K562 (cell line): Measurements from ENCODE around the gene SEC24C. TPM values are rescaled to one million over a fixed set of nuclear protein-coding genes. Genes with fewer than 3 reads are reported as not detected.
"Not testable (repeated sequence)": the region's sequence is repeated elsewhere in the genome, so short reads cannot be mapped to it uniquely, and the experiment has no call there.

ENCODE experiments used
- ATAC-seq: fragments of 200-7000 bp; cut with Tn5 transposase; 3 replicates; pipeline ENCODE4 v1.9.1; 2020; ENCODE audit warnings: moderate library complexity
- BruUV-seq: library from RNA; stranded (reverse); fragments of 400-500 nt; replicated peaks from 2 replicates; lab custom pipeline; 2021; lab: Mats Ljungman, UMichigan
- CTCF ChIA-PET: fragments of 300-600 bp; formaldehyde crosslinking; extraction: SDS; loops from one replicate; lab custom pipeline; 2021; ENCODE audit warnings: low intra/inter-chr PET ratio; lab: Yijun Ruan, JAX
- POLR2A ChIA-PET: fragments of 300-600, 350-650 bp; sonication (Branson Sonifier 250); formaldehyde crosslinking; extraction: SDS; loops from one replicate; lab custom pipeline; 2021; ENCODE audit warnings: antibody characterized with exemption, inconsistent platforms; lab: Yijun Ruan, JAX
- DNase-seq, 4 experiments: peaks; one replicate each; pipeline versions ENCODE4 v3.0.0 to v3.0.0-alpha.2; 2011 to 2018; ENCODE audit warnings: low spot score in 3 of 4, mixed read lengths in 3 of 4; ENCODE audit errors: extremely low read depth in 1 of 4
- FAIRE-seq: peaks from 2 replicates; lab custom pipeline; 2011; peaks lifted over from hg19 to GRCh38; lab: Jason Lieb, UNC
- H2AFZ ChIP-seq: 2 replicates; pipeline ENCODE4 v1.6.0; 2011; ENCODE audit warnings: low read depth, low read length, control low read depth, inconsistent platforms
- H3K27ac ChIP-seq: fragments of 200-600 bp; 3 replicates; pipeline ENCODE4 v1.8.0; 2011; ENCODE audit warnings: low read depth, mild to moderate bottlenecking, control low read depth, inconsistent platforms, low read length, moderate library complexity, mixed read lengths; ENCODE audit errors: extremely low read depth
- H3K27me3 ChIP-seq, 2 experiments: fragments of 300-600 bp in 1 of 2; 2 replicates in 1 of 2; 3 replicates in 1 of 2; pipeline versions ENCODE4 v1.6.0 to v1.8.0; 2011; ENCODE audit warnings: inconsistent platforms in 2 of 2, low read length in 2 of 2, mild to moderate bottlenecking in 1 of 2, mixed read lengths in 1 of 2, moderate library complexity in 1 of 2; ENCODE audit not compliant: control insufficient read depth in 2 of 2, insufficient read depth in 2 of 2
- H3K36me3 ChIP-seq: fragments of 300-600 bp; 3 replicates; pipeline ENCODE4 v1.8.0; 2011; ENCODE audit warnings: mild to moderate bottlenecking, low read length, inconsistent platforms; ENCODE audit not compliant: control insufficient read depth, insufficient read depth
- H3K4me1 ChIP-seq, 2 experiments: fragments of 200-600 bp in 1 of 2; replicated peaks in 1 of 2; 2 replicates in 1 of 2; 3 replicates in 1 of 2; pipeline versions ENCODE4 v1.5.1 to v1.8.0; 2011; ENCODE audit warnings: inconsistent platforms in 2 of 2, low read length in 2 of 2, mild to moderate bottlenecking in 1 of 2, mixed read lengths in 1 of 2, moderate library complexity in 1 of 2; ENCODE audit not compliant: control insufficient read depth in 2 of 2, insufficient read depth in 2 of 2
- H3K4me2 ChIP-seq: 2 replicates; pipeline ENCODE4 v1.6.1; 2011; ENCODE audit warnings: low read length, control low read depth, inconsistent platforms, mixed read lengths; ENCODE audit not compliant: insufficient read depth
- H3K4me3 ChIP-seq: fragments of 200-600 bp; sonication (generic), shearing (Covaris generic); 2 replicates; pipeline ENCODE4 v1.5.1; 2016; ENCODE audit warnings: control low read depth, inconsistent platforms
- H3K79me2 ChIP-seq: fragments of 200-600 bp; 3 replicates; pipeline ENCODE4 v1.8.0; 2011; ENCODE audit warnings: low read length, inconsistent platforms; ENCODE audit not compliant: control insufficient read depth, insufficient read depth
- H3K9ac ChIP-seq, 2 experiments: 2 replicates each; pipeline versions ENCODE4 v1.6.0 to v1.6.1; 2011; ENCODE audit warnings: low read depth in 2 of 2, low read length in 2 of 2, control low read depth in 1 of 2, inconsistent platforms in 1 of 2, mild to moderate bottlenecking in 1 of 2, mixed read lengths in 1 of 2; ENCODE audit not compliant: insufficient read depth in 1 of 2
- H3K9me1 ChIP-seq: one replicate; pipeline ENCODE4 v1.6.0; 2011; ENCODE audit warnings: inconsistent platforms, mild to moderate bottlenecking, low read length, moderate library complexity; ENCODE audit not compliant: control insufficient read depth, insufficient read depth
- H3K9me3 ChIP-seq: replicated peaks from 2 replicates; pipeline ENCODE4 v1.5.1; 2011; ENCODE audit warnings: low read depth, low read length, inconsistent platforms; ENCODE audit not compliant: control insufficient read depth, insufficient read depth
- H4K20me1 ChIP-seq: replicated peaks from 2 replicates; pipeline ENCODE4 v1.6.1; 2011; ENCODE audit warnings: low read length, inconsistent platforms, mixed read lengths; ENCODE audit not compliant: control insufficient read depth, insufficient read depth
- CEBPG ChIP-seq, 3 experiments: fragments of 200-800 bp in 1 of 3; sonication (Bioruptor generic) in 1 of 3; sonication (generic) in 1 of 3; formaldehyde crosslinking in 1 of 3; IDR thresholded peaks in 2 of 3; conservative IDR thresholded peaks in 1 of 3; 2 replicates each; pipeline versions ENCODE4 v1.6.1 to v1.8.0; 2016 to 2022; ENCODE audit warnings: missing compliant biosample characterization in 2 of 3, missing genetic modification characterization in 2 of 3, mild to moderate bottlenecking in 1 of 3, missing genetic modification reagents in 1 of 3
- CTCF ChIP-seq, 3 experiments: IDR thresholded peaks in 2 of 3; conservative IDR thresholded peaks in 1 of 3; 2 replicates each; pipeline ENCODE4 v1.5.1; 2011 to 2012; ENCODE audit warnings: low read length in 3 of 3, mild to moderate bottlenecking in 3 of 3, control low read depth in 2 of 3, improper control_type of control experiment in 1 of 3, inconsistent platforms in 1 of 3, low read depth in 1 of 3, mixed read lengths in 1 of 3, moderate library complexity in 1 of 3; ENCODE audit not compliant: insufficient read depth in 2 of 3
- GATAD2A ChIP-seq: fragments of 450-650 bp; IDR thresholded peaks from 2 replicates; pipeline ENCODE4 v1.6.1; 2017
- HCFC1 ChIP-seq: IDR thresholded peaks from 2 replicates; pipeline ENCODE4 v1.6.1; 2012; ENCODE audit warnings: low read depth, low read length, improper control_type of control experiment
- KLF16 ChIP-seq: IDR thresholded peaks from 2 replicates; pipeline ENCODE4 v1.6.1; 2016; ENCODE audit warnings: antibody characterized with exemption
- MAX ChIP-seq: sonication (generic); formaldehyde crosslinking; IDR thresholded peaks from 2 replicates; pipeline ENCODE4 v1.9.0; 2022; ENCODE audit warnings: mild to moderate bottlenecking, missing genetic modification reagents
- ZBTB7A ChIP-seq: IDR thresholded peaks from 2 replicates; pipeline ENCODE4 v1.6.1; 2011; ENCODE audit warnings: low read depth, mild to moderate bottlenecking, low read length, moderate library complexity, borderline replicate concordance; ENCODE audit not compliant: control insufficient read depth
- ZNF197 ChIP-seq: fragments of 200-800 bp; sonication (Bioruptor generic); IDR thresholded peaks from 2 replicates; pipeline ENCODE4 v1.6.1; 2016; ENCODE audit warnings: low read depth, missing genetic modification characterization, missing compliant biosample characterization
- ZNF644 ChIP-seq: fragments of 200-800 bp; sonication (Bioruptor generic); IDR thresholded peaks from 2 replicates; pipeline ENCODE4 v1.6.1; 2016; ENCODE audit warnings: low read depth, missing genetic modification characterization, missing compliant biosample characterization
- ZNF764 ChIP-seq: fragments of 250-450 bp; sonication (Bioruptor Pico); IDR thresholded peaks from 2 replicates; pipeline ENCODE4 v1.4.0; 2020; ENCODE audit warnings: low read depth, mild to moderate bottlenecking, moderate library complexity
- WGBS: fragments of 100-300 bp; shearing (Covaris generic); methylation state at CpG from one replicate; pipeline ENCODE4 v1.1.6; 2016; ENCODE audit warnings: low coverage, mixed read lengths; ENCODE audit not compliant: insufficient coverage; ENCODE audit errors: missing lambda C conversion rate; 5-methylcytosine and 5-hydroxymethylcytosine counted together
- in situ Hi-C: fragments of 300-500 bp; cut with MboI; formaldehyde crosslinking; loops from 4 replicates; pipeline ENCODE4 v1.15.0; 2018; ENCODE audit warnings: inconsistent platforms, mixed read lengths
- intact Hi-C: fragments of 100-400 bp; cut with micrococcal nuclease; formaldehyde crosslinking; loops from 2 replicates; pipeline ENCODE4 v1.14.2; 2022
- polyA plus RNA-seq, 8 experiments: library from polyadenylated mRNA; depleted of rRNA in 4 of 8; stranded (reverse) in 5 of 8; unstranded in 3 of 8; fragments of >200 nt; fragmentation: Nextera tagmentation in 2 of 8; fragmentation: Illumina TruSeq in 1 of 8; extraction: Ambion mirVana in 2 of 8; extraction: Trizol in 1 of 8; gene quantifications; 2 replicates each; pipeline versions ENCODE4 v1.2.1 to v1.2.3, GENCODE V29; 2011 to 2014; ENCODE audit warnings: inconsistent platforms in 1 of 8, missing spikeins in 1 of 8
- total RNA-seq, 7 experiments: library from RNA; depleted of rRNA in 6 of 7; stranded (reverse); fragments of >200 nt in 6 of 7; fragmentation: Illumina TruSeq in 2 of 7; extraction: Trizol in 2 of 7; gene quantifications; 2 replicates each; pipeline versions ENCODE4 v1.2.1 to v1.2.3, GENCODE V29; 2011 to 2021; ENCODE audit warnings: low replicate concordance in 1 of 7
- TF ChIP-seq, protein P1 (sequence below): sonication (generic); formaldehyde crosslinking; IDR thresholded peaks from 2 replicates; pipeline ENCODE4 v1.8.1; 2022; ENCODE audit warnings: missing genetic modification reagents

The SEC24C gene
- total and polyA plus RNA-seq, 9 of the 15 experiments (the other 6 are each of a cell fraction or from before 2014, with no cell fraction given) = 19.0 to 115 (median 70.5) TPM

GRCh38 chr10:73786512-73786885, 42.3 kb downstream of the SEC24C start (continued):
- TF ChIP-seq, protein P1, sequence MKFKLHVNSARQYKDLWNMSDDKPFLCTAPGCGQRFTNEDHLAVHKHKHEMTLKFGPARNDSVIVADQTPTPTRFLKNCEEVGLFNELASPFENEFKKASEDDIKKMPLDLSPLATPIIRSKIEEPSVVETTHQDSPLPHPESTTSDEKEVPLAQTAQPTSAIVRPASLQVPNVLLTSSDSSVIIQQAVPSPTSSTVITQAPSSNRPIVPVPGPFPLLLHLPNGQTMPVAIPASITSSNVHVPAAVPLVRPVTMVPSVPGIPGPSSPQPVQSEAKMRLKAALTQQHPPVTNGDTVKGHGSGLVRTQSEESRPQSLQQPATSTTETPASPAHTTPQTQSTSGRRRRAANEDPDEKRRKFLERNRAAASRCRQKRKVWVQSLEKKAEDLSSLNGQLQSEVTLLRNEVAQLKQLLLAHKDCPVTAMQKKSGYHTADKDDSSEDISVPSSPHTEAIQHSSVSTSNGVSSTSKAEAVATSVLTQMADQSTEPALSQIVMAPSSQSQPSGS (CRISPR knock-in tag) = no peak
- no peak for TF ChIP-seq ZNF764 (CRISPR knock-in tag)
- TF ChIP-seq KLF16 = no peak
- 0 out of 2 replicates have a peak, but pooled peaks have one; percentile 8 for TF ChIP-seq MAX (CRISPR knock-in tag)
- no peak for TF ChIP-seq HCFC1
- peak; percentile 33; the same call in 1 of the 2 replicates for TF ChIP-seq CEBPG (CRISPR knock-in tag; IDR thresholded peaks at IDR 0.05)
- TF ChIP-seq CEBPG (tag; conservative IDR thresholded peaks at IDR 0.05 in 1 of 2, IDR thresholded peaks at IDR 0.05 in 1 of 2) = no peak
- peak; percentile 70; the same call in 1 of the 2 replicates for TF ChIP-seq ZBTB7A
- 0 out of 6 replicates have a peak, but pooled peaks of 2 of the 3 experiments have one; percentile 14 to 38 for TF ChIP-seq CTCF (IDR thresholded peaks at IDR 0.05 in 2 of 3, conservative IDR thresholded peaks at IDR 0.05 in 1 of 3; ENCODE audit: insufficient read depth in 2 of 3, low read depth in 1 of 3, low read length in 3 of 3)
- no peak for TF ChIP-seq ZNF644
- no peak for TF ChIP-seq GATAD2A
- no peak for TF ChIP-seq ZNF197 (CRISPR knock-in tag)

DNA sequence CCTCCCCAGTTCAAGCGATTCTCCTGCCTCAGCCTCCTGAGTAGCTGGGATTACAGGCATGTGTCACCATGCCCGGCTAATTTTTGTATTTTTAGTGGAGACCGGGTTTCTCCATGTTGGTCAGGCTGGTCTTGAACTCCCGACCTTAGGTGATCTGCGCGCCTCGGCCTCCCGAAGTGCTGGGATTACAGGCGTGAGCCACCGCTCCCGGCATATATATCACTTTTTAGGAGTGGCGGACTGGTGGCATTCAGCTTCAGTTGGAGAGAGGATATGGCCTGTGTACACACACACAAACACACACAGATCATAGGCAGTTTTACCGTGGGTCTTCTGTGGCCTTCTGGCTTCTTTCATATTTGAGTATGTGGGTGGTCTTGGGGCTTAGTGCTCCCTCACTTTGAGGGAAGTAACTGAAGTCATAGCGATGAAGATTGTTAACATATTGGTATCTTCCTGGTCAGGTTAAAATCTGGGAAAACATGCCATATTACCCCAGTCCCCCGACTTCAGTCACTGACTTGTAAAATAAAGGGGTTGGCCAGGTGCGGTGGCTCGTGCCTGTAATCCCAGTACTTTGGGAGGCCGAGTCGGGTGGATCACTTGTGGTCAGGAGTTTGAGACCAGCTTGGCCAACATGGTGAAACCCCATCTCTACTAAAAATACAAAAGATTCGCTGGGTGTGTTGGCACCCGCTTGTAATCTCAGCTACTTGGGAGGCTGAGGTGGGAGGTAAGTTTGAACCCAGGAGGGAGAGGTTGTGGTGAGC, 43.0 kb downstream of the SEC24C start:
- H3K27me3 ChIP-seq, ATAC-seq, BruUV-seq, H4K20me1 ChIP-seq, H2AFZ ChIP-seq, in situ Hi-C loops, H3K4me3 ChIP-seq, FAIRE-seq, H3K4me2 ChIP-seq, CTCF ChIA-PET, H3K27ac ChIP-seq, H3K9me1 ChIP-seq, H3K9me3 ChIP-seq, DNase-seq: not testable (repeated sequence)
- 0 out of 4 replicates have a peak overlapping the region, but pooled peaks of 1 of the 2 experiments have one; percentile 39 for H3K9ac ChIP-seq
- intact Hi-C loops = loop anchor here (2.0 to 10.0 kb wide), 2 partner anchors 24 to 318 kb away; partner anchors contain the start of gene NDST2
- 80% methylated on average over 21 of the region's 21 CpGs for WGBS
- H3K4me1 ChIP-seq = peaks cover 9 to 22% of the 10 kb centered on the region in 2 experiments; a peak in 4 of 5 replicates
- peaks cover 42% of the 10 kb centered on the region; the same call in 2 of the 3 replicates for H3K36me3 ChIP-seq
- peaks cover 42% of the 10 kb centered on the region for H3K79me2 ChIP-seq
- POLR2A ChIA-PET = interaction anchor here (0.6 to 6.7 kb wide), 7 partner anchors 9 to 88 kb away, joined by 3 to 61 read pairs (median 3); a partner anchor contains a TSS
